HEK293 (cell line): ENCODE measurements around the gene SPATA6L.

Source experiments
- CTCF ChIA-PET: fragments of 350-600 bp; formaldehyde crosslinking; extraction: SDS; loops from one replicate; lab custom pipeline; 2021; ENCODE audit warnings: antibody characterized with exemption; lab: Yijun Ruan, JAX
- POLR2A ChIA-PET: fragments of 300-600 bp; formaldehyde crosslinking; extraction: SDS; loops from one replicate; lab custom pipeline; 2020; ENCODE audit warnings: antibody characterized with exemption, inconsistent platforms; lab: Yijun Ruan, JAX
- H3K27ac ChIP-seq: fragments of 200-500 bp; sonication (Bioruptor generic); 2 replicates; pipeline ENCODE4 v1.5.1; 2014; ENCODE audit warnings: low read depth, low read length, control low read depth, inconsistent platforms; ENCODE audit errors: extremely low read depth
- H3K36me3 ChIP-seq, 2 experiments: fragments of 200-500 bp in 1 of 2; sonication (Bioruptor generic) in 1 of 2; 1 replicate in 1 of 2; 2 replicates in 1 of 2; pipeline ENCODE4 v1.5.1; 2014 to 2017; ENCODE audit warnings: inconsistent platforms in 2 of 2, low read length in 2 of 2; ENCODE audit not compliant: control insufficient read depth in 2 of 2, insufficient read depth in 1 of 2
- H3K4me1 ChIP-seq: fragments of 200-500 bp; sonication (Bioruptor generic); 2 replicates; pipeline ENCODE4 v1.5.1; 2014; ENCODE audit warnings: mild to moderate bottlenecking, low read length, inconsistent platforms; ENCODE audit not compliant: control insufficient read depth, insufficient read depth
- H3K4me3 ChIP-seq: 2 replicates; pipeline ENCODE4 v1.5.1; 2011; ENCODE audit warnings: low read depth, mild to moderate bottlenecking, control low read depth, low read length, moderate library complexity
- H3K9me3 ChIP-seq: fragments of 200-500 bp; sonication (Bioruptor generic); 2 replicates; pipeline ENCODE4 v1.5.1; 2014; ENCODE audit warnings: low read depth, low read length, inconsistent platforms; ENCODE audit not compliant: control insufficient read depth, insufficient read depth
- CTCF ChIP-seq: fragments of 450-650 bp; formaldehyde crosslinking; IDR thresholded peaks from 2 replicates; pipeline ENCODE4 v1.5.1; 2016; ENCODE audit warnings: missing biosample characterization, missing genetic modification characterization
- INSM2 ChIP-seq: fragments of 450-650 bp; formaldehyde crosslinking; IDR thresholded peaks from 2 replicates; pipeline ENCODE4 v1.5.1; 2016; ENCODE audit warnings: missing biosample characterization, missing genetic modification characterization
- KLF8 ChIP-seq: fragments of 450-650 bp; formaldehyde crosslinking; IDR thresholded peaks from 2 replicates; pipeline ENCODE4 v1.5.1; 2016; ENCODE audit warnings: missing biosample characterization, missing genetic modification characterization
- KLF9 ChIP-seq: fragments of 450-650 bp; formaldehyde crosslinking; IDR thresholded peaks from 2 replicates; pipeline ENCODE4 v1.5.1; 2016; ENCODE audit warnings: missing biosample characterization, missing genetic modification characterization, low read depth
- PRDM1 ChIP-seq: fragments of 450-650 bp; formaldehyde crosslinking; IDR thresholded peaks from 2 replicates; pipeline ENCODE4; 2016; ENCODE audit warnings: missing biosample characterization, missing genetic modification characterization
- PRDM10 ChIP-seq: fragments of 450-650 bp; formaldehyde crosslinking; IDR thresholded peaks from 2 replicates; pipeline ENCODE4 v1.5.1; 2016; ENCODE audit warnings: missing biosample characterization, missing genetic modification characterization
- ZFP3 ChIP-seq: fragments of 450-650 bp; formaldehyde crosslinking; IDR thresholded peaks from 2 replicates; pipeline ENCODE4 v1.5.1; 2016; ENCODE audit warnings: low read depth, missing biosample characterization, missing genetic modification characterization
- ZNF133 ChIP-seq: fragments of 450-650 bp; formaldehyde crosslinking; IDR thresholded peaks from 2 replicates; pipeline ENCODE4 v1.5.1; 2016; ENCODE audit warnings: missing biosample characterization, missing genetic modification characterization
- ZNF157 ChIP-seq: fragments of 450-650 bp; formaldehyde crosslinking; IDR thresholded peaks from 2 replicates; pipeline ENCODE4 v1.5.1; 2016; ENCODE audit warnings: missing biosample characterization, missing genetic modification characterization
- ZNF174 ChIP-seq: fragments of 450-650 bp; formaldehyde crosslinking; IDR thresholded peaks from 2 replicates; pipeline ENCODE4 v1.5.0; 2017; ENCODE audit warnings: missing biosample characterization, mild to moderate bottlenecking, missing genetic modification characterization
- ZNF214 ChIP-seq: fragments of 450-650 bp; formaldehyde crosslinking; IDR thresholded peaks from 2 replicates; pipeline ENCODE4 v1.5.1; 2017; ENCODE audit warnings: missing biosample characterization, mild to moderate bottlenecking, missing genetic modification characterization, borderline replicate concordance
- ZNF23 ChIP-seq: fragments of 450-650 bp; formaldehyde crosslinking; IDR thresholded peaks from 2 replicates; pipeline ENCODE4 v1.5.1; 2016; ENCODE audit warnings: missing biosample characterization, missing genetic modification characterization, borderline replicate concordance
- ZNF398 ChIP-seq: fragments of 450-650 bp; formaldehyde crosslinking; IDR thresholded peaks from 2 replicates; pipeline ENCODE4 v1.5.1; 2017; ENCODE audit warnings: missing biosample characterization, missing genetic modification characterization
- ZNF423 ChIP-seq: fragments of 450-650 bp; formaldehyde crosslinking; IDR thresholded peaks from 2 replicates; pipeline ENCODE4 v1.5.1; 2016; ENCODE audit warnings: missing biosample characterization, missing genetic modification characterization
- ZNF596 ChIP-seq: fragments of 450-650 bp; IDR thresholded peaks from 2 replicates; pipeline ENCODE4 v1.5.0; 2018; ENCODE audit warnings: missing biosample characterization, mild to moderate bottlenecking, missing genetic modification characterization, moderate library complexity

Gene SPATA6L

GRCh38 chr9:4549751-4550295 lies 116.5 kb downstream of the SPATA6L start:
- Histone ChIP-seq H3K4me3 (no peak overlapping the region), H3K4me1 (peaks cover 13% of the 10 kb centered on the region; the same call in 1 of the 2 replicates), H3K27ac (no peak overlapping the region), H3K36me3 (no peaks in the 10 kb centered on the region), H3K9me3 (no peaks in the 10 kb centered on the region)
- TF ChIP-seq PRDM10 (tag by site-specific recombination) (no peak), ZNF23 (tag by site-specific recombination) (no peak), INSM2 (tag by site-specific recombination) (no peak), ZNF214 (tag by site-specific recombination) (no peak), ZNF423 (no peak), ZNF133 (tag by site-specific recombination) (no peak), KLF9 (tag by site-specific recombination) (no peak), ZNF157 (tag by site-specific recombination) (no peak), ZNF398 (no peak), PRDM1 (tag by site-specific recombination) (no peak), ZNF174 (tag by site-specific recombination) (no peak), KLF8 (tag by site-specific recombination) (no peak), ZFP3 (tag by site-specific recombination) (no peak), ZNF596 (tag by site-specific recombination) (no peak)
- POLR2A ChIA-PET, result no interaction called here
- CTCF ChIA-PET, result interaction anchor here (0.6 to 1.5 kb wide), 9 partner anchors 32 to 420 kb away, joined by 3 to 9 read pairs (median 4); no protein-coding TSS in a partner anchor

GRCh38 chr9:4548811-4549725 lies 117.2 kb downstream of the SPATA6L start:
- ChIA-PET CTCF (interaction anchor here (0.6 to 1.5 kb wide), 15 partner anchors 11 to 235 kb away, joined by 3 to 9 read pairs (median 3); no protein-coding TSS in a partner anchor), POLR2A (interaction anchor here (0.6 kb wide), 1 partner anchor 70 kb away, joined by 6 read pairs; no protein-coding TSS in a partner anchor)
- Histone ChIP-seq H3K36me3 (no peaks in the 10 kb centered on the region), H3K9me3 (no peaks in the 10 kb centered on the region), H3K4me3 (no peak overlapping the region), H3K4me1 (peaks cover 6% of the 10 kb centered on the region; the same call in 1 of the 2 replicates), H3K27ac (no peak overlapping the region)
- TF ChIP-seq CTCF (tag by site-specific recombination) (peak; percentile 32; the same call in 1 of the 2 replicates), ZNF423 (no peak)
